Measurements from ENCODE around the gene ZC2HC1C.
"Not testable (repeated sequence)": the region's sequence is repeated elsewhere in the genome, so short reads cannot be mapped to it uniquely, and the experiment has no call there.

ZC2HC1C gene

DNA sequence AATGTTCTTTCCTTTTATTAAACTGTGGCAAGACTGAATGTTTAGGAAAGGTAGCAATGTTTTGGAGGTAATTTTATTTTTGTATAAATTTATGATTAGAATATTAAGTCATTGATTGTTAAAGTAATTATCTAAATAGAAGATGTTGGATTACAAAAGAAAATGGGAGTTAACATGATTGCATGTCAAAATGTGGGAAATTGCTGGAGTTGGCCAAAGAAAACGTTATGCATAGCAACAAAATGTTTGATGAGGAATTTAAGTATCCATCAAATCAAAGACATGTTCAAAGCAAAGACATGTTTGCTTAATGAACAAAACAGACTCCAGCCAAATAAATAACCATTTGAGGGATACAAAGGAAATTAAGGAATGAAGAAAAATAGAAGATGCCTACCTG is 15.0 kb upstream of the ZC2HC1C start:
- no peak for TF ChIP-seq POLR2A (IDR thresholded peaks at IDR 0.05; ENCODE audit: low read depth, low read length)
- no peak for TF ChIP-seq TAF1 (IDR thresholded peaks at IDR 0.05; ENCODE audit: borderline replicate concordance, low read depth, low read length)
- no peak for TF ChIP-seq POLR2AphosphoS5 (IDR thresholded peaks at IDR 0.05; ENCODE audit: low read depth, low read length)
- FAIRE-seq (no peak), DNase-seq (ENCODE audit: insufficient read length) (no peak)

DNA sequence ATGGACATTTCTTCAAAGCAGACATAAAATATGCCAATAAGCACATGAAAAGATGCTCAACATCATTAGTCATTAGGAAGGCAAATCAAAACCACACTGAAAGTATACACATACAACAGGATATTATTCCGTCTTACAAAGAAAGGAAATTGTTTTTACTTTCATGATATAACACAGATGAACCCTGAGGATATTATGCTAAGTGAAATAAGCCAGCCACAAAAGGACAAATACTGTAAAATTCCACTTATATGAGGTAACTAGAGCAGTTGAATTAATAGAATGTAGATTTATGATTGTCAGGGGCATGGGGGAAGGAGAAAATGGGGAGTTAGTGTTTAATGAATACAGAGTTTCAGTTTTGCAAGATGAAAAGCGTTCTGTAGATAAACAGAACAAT is 9.8 kb upstream of the ZC2HC1C start:
- no peak for TF ChIP-seq POLR2A (IDR thresholded peaks at IDR 0.05; ENCODE audit: low read depth, low read length)
- no peak for TF ChIP-seq POLR2AphosphoS5 (IDR thresholded peaks at IDR 0.05; ENCODE audit: low read depth, low read length)
- TF ChIP-seq TAF1 (IDR thresholded peaks at IDR 0.05; ENCODE audit: borderline replicate concordance, low read depth, low read length): no peak
- DNase-seq (ENCODE audit: insufficient read length): no peak
- FAIRE-seq: no peak

DNA sequence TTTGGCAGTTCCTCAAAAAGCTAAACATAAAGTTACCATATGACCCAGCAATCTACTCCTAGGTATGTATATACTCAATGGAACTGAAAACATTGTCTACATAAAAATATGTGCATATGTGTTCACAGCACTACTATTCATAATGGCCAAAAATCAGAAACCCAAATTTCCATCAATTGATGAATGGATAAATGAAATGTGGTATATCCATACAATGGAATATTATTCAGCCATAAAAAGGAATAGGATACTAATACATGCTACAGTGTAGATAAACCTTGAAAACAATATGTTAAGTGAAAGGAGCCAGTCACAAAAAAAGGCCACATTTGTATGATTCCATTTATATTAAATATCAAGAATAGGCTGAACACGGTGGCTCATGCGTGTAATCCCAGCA is 9.0 kb upstream of the ZC2HC1C start:
- FAIRE-seq (no peak), DNase-seq (ENCODE audit: insufficient read length) (no peak)
- TF ChIP-seq POLR2AphosphoS5 (IDR thresholded peaks at IDR 0.05; ENCODE audit: low read depth, low read length): no peak
- no peak for TF ChIP-seq POLR2A (IDR thresholded peaks at IDR 0.05; ENCODE audit: low read depth, low read length)
- no peak for TF ChIP-seq TAF1 (IDR thresholded peaks at IDR 0.05; ENCODE audit: borderline replicate concordance, low read depth, low read length)

DNA sequence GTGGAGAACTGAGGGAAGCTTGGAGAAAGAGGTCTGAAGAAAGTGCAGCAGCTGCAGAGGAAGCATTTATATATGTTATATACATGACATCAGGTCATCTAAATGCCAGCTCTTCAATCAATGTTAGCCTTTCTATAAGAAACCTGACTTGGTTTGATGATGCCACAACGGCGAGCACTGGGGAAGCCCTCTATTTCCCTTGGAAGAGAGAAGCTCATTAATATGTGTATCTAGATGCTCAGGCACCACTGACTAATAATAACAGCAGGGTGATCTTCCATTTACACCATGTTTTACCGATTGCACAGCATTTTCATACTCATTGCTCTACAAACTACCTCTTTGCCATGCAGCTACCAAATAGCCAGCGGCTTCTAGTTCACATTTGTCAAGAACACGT is 6.4 kb upstream of the ZC2HC1C start:
- FAIRE-seq (no peak), DNase-seq (ENCODE audit: insufficient read length) (no peak)
- TF ChIP-seq TAF1 (IDR thresholded peaks at IDR 0.05; ENCODE audit: borderline replicate concordance, low read depth, low read length) (no peak), POLR2AphosphoS5 (IDR thresholded peaks at IDR 0.05; ENCODE audit: low read depth, low read length) (no peak), POLR2A (IDR thresholded peaks at IDR 0.05; ENCODE audit: low read depth, low read length) (no peak)

DNA sequence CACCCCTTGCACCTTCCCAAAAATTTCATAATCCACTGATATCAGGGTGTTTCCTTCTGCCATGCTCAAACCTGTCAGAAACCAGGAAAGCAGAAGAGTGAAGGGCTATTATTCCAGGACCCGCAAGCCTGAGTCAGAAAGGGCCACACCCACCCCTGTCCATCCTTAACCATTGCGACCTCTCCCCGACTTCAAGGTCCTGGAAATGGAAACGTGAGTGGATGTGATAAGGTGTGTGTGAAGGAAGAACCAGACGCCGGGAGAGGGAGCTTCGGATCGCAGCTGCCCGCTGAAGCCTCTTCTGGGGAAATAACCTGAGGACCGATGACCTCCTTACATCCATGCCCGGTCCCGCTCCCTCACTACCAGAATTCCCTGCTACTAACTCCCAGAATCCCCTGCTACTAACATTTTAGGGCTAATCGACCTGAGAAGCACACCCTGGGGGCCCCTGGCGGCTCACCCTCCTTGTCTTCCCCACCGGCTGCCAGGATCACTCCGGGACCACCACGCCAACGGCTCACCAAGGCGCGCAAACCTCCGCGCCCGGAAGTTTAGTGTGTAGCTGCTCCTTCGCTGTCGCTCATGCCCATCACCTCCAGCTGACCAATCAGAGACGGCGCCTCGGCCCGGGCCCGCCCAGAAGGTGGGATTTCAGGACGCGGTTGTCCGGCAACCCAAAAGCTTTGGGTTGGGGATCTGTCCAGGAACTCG is 5.8 kb upstream of the ZC2HC1C start, which contains the start of gene ACYP1:
TSS of gene ACYP1 (minus strand) at position 534 of the 714 bp plus-strand sequence. CDS start at position 63, 471 bp downstream.
- TF ChIP-seq POLR2A (IDR thresholded peaks at IDR 0.05; ENCODE audit: low read depth, low read length) (peak; percentile 77; the same call in 1 of the 2 replicates), TAF1 (IDR thresholded peaks at IDR 0.05; ENCODE audit: borderline replicate concordance, low read depth, low read length) (peak; percentile 35; the same call in 1 of the 2 replicates), POLR2AphosphoS5 (IDR thresholded peaks at IDR 0.05; ENCODE audit: low read depth, low read length) (peak; percentile 71; the same call in 1 of the 2 replicates)
- DNase-seq (ENCODE audit: insufficient read length): peak; percentile 77
- FAIRE-seq: peak; percentile 73

DNA sequence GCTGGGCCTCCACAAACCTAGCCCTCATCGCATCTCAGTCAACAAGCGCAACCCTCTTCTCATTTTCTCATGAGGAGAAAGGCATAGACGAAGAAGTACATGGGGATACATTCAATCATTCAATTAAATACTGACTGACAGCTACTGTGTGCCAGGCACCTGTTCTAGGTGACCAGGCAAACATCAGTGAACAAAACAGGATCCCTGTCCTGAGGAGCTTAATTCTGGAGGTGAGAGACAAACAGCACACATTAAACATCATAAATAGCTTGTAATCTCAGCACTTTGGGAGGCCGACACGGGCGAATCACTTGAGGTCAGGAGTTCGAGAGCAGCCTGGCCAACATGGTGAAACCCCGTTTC is 5.3 kb upstream of the ZC2HC1C start:
- DNase-seq (ENCODE audit: insufficient read length) (no peak), FAIRE-seq (no peak)
- TF ChIP-seq POLR2A (IDR thresholded peaks at IDR 0.05; ENCODE audit: low read depth, low read length) (no peak), POLR2AphosphoS5 (IDR thresholded peaks at IDR 0.05; ENCODE audit: low read depth, low read length) (no peak), TAF1 (IDR thresholded peaks at IDR 0.05; ENCODE audit: borderline replicate concordance, low read depth, low read length) (no peak)

DNA sequence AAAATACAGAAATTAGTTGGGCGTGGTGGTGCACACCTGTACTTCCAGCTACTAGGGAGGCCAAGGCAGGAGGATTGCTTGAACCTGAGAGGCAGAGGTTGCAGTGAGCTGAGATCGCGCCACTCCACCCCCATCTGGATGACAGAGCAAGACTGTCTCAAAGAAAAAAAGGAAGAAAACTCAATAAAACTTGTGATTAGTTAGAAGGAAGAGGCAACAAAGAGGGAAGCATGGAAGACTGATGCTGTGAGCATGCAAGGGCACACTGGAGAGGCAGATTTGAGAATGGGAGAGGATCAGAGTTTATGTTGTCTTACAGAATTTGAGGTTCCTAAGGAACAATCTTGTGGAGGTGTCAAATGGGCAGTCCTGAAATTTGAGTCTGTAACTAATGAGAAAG is 2.8 kb upstream of the ZC2HC1C start:
- TF ChIP-seq TAF1 (IDR thresholded peaks at IDR 0.05; ENCODE audit: borderline replicate concordance, low read depth, low read length) (no peak), POLR2A (IDR thresholded peaks at IDR 0.05; ENCODE audit: low read depth, low read length) (no peak), POLR2AphosphoS5 (IDR thresholded peaks at IDR 0.05; ENCODE audit: low read depth, low read length) (no peak)
- FAIRE-seq (no peak), DNase-seq (ENCODE audit: insufficient read length) (no peak)

DNA sequence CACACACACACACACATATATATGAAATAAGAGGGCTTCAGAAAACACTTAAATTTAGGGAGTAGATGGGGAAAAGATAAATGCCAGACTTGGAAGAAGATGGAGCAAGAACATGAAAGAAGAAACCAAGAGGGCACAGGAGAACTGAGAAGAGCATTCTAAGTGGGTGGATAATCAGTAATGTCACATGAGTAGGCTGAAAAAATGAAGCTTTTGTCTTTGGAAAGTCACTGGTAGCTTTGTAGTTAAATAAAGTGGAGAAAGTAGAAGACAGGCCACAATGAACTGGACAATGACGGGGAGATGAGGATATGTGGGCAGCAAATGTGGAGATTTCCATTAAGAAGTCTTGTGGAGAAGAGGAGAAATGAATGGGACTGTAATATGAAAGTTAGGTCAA is 2.2 kb upstream of the ZC2HC1C start:
- no peak for FAIRE-seq
- TF ChIP-seq TAF1 (IDR thresholded peaks at IDR 0.05; ENCODE audit: borderline replicate concordance, low read depth, low read length): no peak
- no peak for TF ChIP-seq POLR2A (IDR thresholded peaks at IDR 0.05; ENCODE audit: low read depth, low read length)
- no peak for TF ChIP-seq POLR2AphosphoS5 (IDR thresholded peaks at IDR 0.05; ENCODE audit: low read depth, low read length)
- no peak for DNase-seq (ENCODE audit: insufficient read length)

DNA sequence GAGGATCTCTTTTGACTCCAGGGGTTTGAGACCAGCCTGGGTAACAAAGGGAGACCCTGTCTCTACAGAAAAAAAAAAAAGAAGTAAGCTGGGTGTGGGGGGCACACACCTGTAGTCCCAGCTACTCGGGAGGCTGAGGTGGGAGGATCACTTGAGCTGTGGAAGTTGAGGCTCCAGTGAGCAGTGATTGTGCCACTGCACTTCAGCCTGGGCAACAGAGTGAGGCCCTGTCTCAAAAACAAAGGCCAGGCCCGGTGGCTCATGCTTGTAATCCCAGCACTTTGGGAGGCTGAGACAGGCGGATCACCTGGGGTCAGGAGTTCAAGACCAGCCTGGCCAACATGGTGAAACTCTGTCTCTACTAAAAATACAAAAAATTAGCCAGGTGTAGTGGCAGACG is 1.7 kb upstream of the ZC2HC1C start:
- not testable (repeated sequence) for DNase-seq (ENCODE audit: insufficient read length)

DNA sequence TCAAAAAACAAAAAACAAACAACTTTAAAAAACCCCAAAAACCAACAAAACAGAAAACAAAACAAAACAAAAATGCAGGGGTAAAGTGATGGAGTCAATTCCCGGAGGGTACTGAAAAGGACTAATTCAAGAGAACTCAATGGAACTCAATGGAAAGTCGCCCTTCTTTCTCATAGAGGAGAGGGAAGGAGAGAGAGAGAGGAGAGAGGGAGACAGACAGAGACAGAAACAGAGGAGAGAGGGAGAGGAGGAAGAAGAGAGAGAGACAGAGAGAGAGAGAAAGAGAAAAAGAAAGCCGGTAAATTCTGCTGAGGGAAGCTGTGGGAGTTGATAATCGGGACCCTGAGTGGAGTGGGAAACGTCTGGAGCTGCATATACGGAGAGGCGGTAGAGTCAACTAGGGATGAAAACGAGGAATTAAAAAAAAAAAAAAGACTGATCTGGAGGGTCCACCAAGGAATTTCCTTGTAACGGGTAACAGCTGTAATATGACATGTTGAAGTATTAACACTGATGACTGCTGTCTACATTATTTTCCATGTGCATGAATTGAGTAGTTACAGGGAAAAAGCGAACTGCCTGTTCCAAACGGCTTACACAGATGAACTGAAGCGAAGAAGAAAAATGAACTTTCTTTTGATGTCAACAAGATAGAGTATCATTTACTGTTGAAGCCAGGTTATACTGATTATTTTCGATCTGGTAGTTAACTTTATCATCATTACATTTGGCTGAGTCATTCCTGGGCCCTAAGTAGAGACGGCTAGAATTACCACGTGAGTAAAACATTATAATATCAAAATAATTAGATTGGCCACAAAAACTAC is 934 bp upstream of the ZC2HC1C start:
- DNase-seq (ENCODE audit: insufficient read length) (no peak), FAIRE-seq (no peak)

More for the DNA sequence above, 1.7 kb upstream of the ZC2HC1C start:
- not testable (repeated sequence) for FAIRE-seq

DNA sequence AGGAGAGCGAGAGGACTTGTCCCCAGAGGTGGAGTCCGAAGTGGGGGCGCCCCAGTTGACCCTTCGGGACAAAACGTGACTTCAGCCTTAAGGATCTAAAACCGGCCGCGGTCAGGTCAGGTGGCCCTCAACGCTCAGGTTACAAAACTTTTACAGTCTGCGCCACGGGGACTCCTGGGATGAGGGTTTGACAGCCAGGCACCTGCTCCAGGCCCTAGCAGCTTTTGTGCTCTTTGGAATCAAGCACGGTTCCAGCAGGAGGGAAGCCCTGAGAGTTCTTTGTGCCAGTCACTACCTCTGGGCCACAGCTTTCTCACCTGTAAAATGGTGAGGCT is 337 bp downstream of the ZC2HC1C start:
- TF ChIP-seq TAF1 (IDR thresholded peaks at IDR 0.05; ENCODE audit: borderline replicate concordance, low read depth, low read length) (no peak), POLR2A (IDR thresholded peaks at IDR 0.05; ENCODE audit: low read depth, low read length) (no peak), POLR2AphosphoS5 (IDR thresholded peaks at IDR 0.05; ENCODE audit: low read depth, low read length) (no peak)
- no peak for DNase-seq (ENCODE audit: insufficient read length)
- FAIRE-seq: no peak

More for the DNA sequence above, 934 bp upstream of the ZC2HC1C start:
- TF ChIP-seq TAF1 (IDR thresholded peaks at IDR 0.05; ENCODE audit: borderline replicate concordance, low read depth, low read length): no peak
- TF ChIP-seq POLR2AphosphoS5 (IDR thresholded peaks at IDR 0.05; ENCODE audit: low read depth, low read length): no peak
- TF ChIP-seq POLR2A (IDR thresholded peaks at IDR 0.05; ENCODE audit: low read depth, low read length): no peak

DNA sequence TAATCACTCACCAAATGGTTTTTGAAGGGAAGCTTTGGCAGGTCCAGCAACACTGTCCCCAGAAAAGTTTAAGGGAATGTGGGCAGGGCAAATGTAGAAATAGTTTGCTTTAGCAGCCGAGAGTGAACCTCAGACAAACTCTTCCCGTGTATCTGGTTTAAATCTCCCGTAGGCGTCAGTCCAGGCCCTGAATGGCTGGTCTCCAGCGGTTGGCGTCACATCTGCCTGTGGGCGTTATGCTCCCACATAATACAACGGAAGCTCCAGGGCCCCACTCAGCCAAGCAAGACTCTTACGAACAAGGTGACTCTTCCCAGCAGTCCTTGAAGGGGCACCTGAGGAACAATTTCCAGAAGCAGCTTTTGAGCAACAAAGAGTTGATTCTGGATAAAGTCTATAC is 942 bp downstream of the ZC2HC1C start:
- no peak for TF ChIP-seq TAF1 (IDR thresholded peaks at IDR 0.05; ENCODE audit: borderline replicate concordance, low read depth, low read length)
- no peak for DNase-seq (ENCODE audit: insufficient read length)
- FAIRE-seq: no peak
